Measurements from ENCODE around the gene GPR152. TPM values are rescaled to one million over a fixed set of nuclear protein-coding genes. Genes with fewer than 3 reads are reported as not detected.

Gene GPR152
- total and polyA plus RNA-seq, 2 of the 8 experiments (the other 6 are each of a cell fraction or from before 2014, with no cell fraction given): not detected

GRCh38 chr11:67439321-67440228 is 13.0 kb downstream of the GPR152 start (continued):
- TF ChIP-seq RAD21 (IDR thresholded peaks at IDR 0.05 in 1 of 2, conservative IDR thresholded peaks at IDR 0.05 in 1 of 2; ENCODE audit: low read depth in 2 of 2, low read length in 2 of 2) (peak; percentile 31 to 46; a peak in 3 of 4 replicates), RNF2 (IDR thresholded peaks at IDR 0.05; ENCODE audit: borderline replicate concordance, low read depth, low read length, missing control alignments, poor library complexity, severe bottlenecking) (no peak), POLR2AphosphoS5 (IDR thresholded peaks at IDR 0.05; ENCODE audit: low read depth, low read length) (peak; percentile 27), GTF2F1 (IDR thresholded peaks at IDR 0.05; ENCODE audit: borderline replicate concordance, low read depth, low read length) (no peak)

All from H1 (cell line).